RKO (cell line): ENCODE results near the gene LRMDA.
"Not testable (repeated sequence)": the region's sequence is repeated elsewhere in the genome, so short reads cannot be mapped to it uniquely, and the experiment has no call there.

ENCODE experiments used
- DNase-seq: peaks from one replicate; pipeline ENCODE4 v3.0.0-alpha.2; 2016; ENCODE audit warnings: low spot score

LRMDA gene

DNA sequence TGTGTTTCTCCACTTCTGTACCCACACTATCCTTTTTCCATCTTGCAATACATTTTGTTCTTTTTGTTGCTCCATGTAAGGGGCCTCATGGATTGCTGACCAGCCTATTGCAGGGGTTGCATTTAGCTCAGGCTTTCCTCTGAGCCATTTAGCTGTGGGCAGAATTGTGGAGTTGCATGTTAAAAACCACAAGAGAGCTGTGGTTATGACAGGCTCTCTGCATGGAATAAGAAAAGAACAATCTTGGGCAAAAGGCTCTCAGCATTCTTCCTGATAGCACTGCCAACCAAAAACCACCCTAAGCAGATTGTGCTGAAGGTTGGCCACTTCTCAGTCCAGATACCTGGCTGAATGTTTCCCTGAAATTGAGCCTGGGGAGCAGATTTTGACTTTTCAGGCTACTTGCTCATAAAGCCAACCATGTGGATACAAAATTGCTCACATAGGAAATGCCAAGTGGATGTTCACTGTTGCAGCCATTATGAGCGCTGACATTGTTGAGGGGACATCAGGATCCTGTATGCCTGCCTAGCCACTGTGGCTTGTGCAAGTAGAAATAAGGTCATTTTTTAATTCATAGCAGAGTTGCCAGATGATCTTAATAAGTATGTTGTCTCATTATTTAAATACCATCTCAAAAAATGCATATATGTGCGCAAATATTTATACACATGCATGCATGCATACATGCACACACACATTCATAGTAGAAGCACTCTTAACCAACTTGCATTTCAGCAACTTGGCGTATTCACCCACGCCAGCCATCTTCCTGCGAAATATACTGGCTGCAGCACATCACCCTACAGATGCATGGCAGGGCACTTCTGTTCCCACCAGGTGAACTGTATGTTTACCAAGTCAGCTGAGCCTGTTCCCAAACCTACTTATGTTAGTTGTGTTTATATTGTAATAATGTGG is 695.4 kb downstream of the LRMDA start:
- no peak for DNase-seq

DNA sequence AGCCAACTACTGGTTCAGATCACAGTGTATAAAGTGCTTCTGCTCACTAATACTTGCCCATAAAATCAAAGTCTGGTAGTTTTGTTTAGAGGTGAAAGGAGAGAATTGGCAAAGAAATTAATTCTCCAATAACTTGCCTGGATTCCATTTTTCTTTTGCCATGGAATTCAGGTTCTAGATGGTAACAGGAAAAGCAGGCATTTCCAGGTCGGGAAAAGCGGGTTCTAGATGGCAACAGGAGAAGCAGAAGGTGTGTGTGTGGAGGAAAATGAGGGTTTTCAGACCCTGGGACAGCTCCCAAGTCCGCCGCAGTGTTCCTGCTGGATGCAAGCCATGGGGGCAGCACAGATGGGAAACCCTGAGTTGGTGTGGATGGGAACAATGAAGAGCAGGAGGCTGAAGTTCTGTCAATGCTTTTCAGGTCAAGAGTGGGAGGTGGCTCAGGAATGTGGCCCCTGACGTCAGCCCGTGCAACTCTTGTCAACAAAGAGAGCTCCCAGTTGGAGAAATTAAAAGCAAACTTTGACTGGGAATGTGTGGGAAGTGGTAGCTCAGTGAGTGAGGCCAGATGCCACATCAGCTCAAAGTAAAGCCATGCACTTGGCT is 696.7 kb downstream of the LRMDA start:
- DNase-seq, result no peak

DNA sequence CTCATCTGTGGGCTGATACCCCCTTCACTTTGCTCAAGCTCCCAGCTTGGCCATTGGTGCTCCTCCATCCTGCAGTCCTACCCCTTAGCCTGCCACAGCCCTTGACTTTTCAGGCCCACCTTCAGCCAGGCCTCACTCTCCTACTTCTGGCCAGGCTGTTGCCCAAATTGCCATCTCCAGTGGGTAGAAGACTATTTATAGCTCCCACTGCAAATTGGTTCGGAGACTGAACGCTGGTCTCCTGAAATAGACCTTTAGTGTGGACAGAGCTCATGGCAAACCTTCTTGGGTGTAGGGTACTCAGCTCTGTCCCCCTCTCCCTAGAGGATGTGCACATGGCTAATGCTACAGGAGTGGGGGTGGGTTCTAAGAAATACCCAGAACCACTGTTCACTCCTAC is 697.8 kb downstream of the LRMDA start:
- DNase-seq, result no peak

DNA sequence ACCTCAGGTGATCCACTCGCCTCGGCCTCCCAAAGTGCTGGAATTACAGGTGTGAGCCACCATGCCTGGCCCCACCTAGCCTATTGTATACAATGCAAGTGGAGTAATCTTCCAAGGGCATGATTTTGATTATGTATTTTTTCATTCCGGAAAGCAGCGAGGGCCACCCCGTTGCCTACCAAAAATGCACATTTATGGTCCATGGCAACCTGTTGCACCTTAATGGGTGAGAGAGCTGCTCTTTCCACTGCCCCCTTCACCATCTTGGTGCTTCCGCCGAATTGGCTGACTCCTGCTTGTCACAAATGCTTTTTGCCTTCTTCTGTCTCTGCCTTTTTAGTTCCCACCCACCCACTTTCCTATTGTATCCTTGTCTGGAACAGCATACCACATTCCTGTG is 699.5 kb downstream of the LRMDA start:
- DNase-seq, result no peak

DNA sequence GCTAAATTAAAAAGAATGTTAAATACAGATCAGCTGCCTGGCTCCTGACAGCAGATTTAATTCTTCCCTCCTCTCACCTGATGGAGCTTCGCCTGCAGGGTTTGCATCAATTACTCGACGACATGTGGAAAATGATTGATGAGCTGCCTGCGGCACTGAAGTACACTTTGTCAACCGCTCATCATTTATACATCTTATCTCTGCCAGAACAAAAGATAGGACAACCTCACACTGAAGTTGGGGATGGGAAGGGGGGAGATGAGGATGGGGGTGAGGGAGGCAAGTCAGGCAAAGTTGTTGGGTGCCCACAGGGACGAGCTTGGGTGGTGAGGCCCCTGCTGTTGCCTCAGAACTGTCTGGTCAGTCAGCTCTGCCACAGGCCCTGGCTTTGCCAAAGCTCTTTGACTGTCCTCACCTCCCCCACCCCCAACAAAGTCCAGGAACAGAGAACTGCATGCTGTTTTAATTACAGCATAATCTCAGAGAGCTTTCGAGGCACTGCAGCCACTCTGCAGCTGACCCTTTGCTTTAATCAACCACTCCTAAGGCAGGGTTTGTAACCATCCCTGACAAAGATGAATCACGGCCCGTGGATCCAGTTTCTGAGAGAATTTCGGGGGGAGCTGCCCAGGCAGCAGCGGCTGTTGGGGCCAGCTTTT is 702.3 kb downstream of the LRMDA start:
- DNase-seq, result no peak

DNA sequence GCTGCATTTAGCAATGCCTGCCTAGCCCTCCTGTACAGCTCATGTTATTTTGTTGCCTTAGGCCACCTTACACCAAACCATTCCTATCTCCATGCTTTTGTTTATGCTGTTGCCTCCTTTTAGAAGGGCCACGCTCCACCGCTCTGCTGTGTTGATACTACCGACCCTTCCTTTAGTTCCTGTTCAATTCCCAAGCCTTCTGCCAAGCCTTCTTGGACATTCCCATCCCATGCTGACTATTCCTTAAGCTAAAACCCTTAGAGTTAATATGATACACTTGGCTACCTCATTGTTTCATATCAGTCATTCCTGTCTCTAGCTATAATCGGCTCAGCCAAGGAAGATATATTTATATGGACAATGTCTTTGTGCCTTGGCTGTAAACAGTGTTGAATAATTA is 705.5 kb downstream of the LRMDA start:
- DNase-seq, result no peak

DNA sequence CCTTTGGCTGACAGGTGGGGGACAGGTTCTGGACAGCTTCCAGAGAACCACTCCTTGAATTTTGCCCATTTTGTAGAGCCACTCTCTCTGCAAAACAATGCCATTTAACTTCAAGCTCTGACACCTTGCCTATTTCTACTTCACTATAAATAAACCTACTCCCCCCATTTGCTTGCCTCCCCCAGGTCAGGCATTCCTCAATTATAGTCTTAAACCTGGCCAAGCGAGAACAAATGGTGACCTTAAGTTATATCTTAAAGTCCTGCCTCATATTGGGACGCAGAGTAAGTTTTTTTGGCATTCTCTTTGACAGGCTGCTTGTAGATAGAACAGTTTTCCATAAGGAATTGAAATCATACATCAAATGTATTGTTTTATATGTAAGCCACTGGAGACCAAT is 706.9 kb downstream of the LRMDA start:
- no peak for DNase-seq

DNA sequence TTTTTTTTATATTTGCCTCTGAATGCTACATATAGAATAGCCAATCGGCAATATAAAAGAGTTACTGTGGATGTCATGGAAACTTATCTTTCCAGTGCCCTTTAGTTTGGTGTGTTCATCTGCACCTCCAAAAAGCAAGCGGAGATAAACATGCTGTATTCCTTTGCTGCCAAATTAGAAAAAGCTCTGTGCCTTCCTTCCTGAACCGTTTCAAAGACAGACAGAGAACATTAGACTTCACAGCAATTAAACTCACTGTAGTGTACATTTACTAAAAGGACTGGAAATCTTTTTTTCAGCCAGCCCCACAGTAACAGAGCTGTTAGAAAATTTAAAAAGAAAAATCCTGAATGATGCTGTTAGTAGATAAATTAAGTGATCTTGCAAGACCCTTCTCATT is 707.5 kb downstream of the LRMDA start:
- no peak for DNase-seq

DNA sequence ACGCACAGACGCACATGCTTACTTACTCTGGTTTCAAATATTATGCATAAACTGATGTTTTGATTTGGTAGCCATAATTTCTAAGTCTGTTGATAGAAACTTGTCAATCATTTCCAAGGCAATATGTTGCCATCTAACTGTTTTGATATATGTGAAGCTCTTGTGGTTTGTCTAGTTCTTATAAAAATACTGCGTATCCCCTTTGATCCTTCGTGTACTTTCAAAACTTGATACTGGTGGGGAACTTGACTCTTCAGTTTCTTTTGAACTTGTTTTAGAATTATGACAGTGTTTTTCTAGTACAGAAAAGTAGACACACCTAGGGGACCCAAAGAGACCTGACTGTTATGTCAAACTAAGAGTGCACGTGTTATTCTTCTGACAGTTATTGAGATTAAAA is 708.0 kb downstream of the LRMDA start:
- no peak for DNase-seq

DNA sequence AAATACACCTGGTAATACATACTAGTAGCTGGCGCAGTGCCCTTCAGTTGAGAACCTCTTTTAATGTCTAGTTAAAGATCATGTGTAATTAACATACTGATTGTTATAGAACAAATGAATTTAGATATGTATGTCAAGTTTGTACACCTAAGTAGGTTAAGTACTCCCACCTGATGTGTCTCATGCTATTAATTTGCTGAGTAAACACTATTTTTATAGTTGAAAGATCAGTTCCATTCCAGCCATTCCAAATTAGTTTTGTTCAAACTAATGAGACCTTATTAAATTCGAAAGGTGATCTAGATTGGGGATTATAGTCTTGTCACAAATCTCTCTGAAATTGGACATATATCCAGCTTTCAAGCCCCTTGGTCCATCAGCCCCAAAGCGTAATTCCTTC is 710.0 kb downstream of the LRMDA start:
- no peak for DNase-seq

DNA sequence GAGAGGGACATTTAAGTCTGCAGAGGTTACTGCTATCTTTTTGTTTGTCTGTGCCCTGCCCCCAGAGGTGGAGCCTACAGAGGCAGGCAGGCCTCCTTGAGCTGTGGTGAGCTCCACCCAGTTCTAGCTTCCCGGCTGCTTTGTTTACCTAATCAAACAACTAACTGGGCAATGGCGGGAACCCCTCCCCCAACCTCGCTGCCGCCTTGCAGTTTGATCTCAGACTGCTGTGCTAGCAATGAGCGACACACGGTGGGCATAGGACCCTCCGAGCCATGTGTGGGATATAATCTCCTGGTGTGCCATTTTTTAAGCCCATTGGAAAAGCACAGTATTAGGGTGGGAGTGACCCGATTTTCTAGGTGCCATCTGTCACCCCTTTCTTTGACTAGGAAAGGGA is 716.8 kb downstream of the LRMDA start:
- not testable (repeated sequence) for DNase-seq

DNA sequence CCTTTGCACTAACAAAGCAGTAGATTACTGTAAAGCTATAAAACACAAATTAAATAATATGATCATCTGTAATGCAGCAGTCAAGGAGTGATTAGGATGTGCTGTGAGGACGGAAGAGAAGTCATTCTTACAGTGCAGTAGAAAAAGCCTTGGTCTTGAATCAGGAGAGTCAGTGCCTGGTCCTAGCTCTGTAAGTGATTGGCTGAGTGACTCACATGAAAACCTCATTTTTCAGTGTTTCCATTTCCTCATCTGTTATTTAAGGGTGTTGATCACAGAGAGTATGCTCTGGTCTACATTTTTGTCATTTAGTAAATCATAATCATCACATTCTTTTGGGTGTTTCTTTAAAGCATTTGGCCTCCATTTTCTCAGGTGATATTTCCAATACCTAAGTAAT is 717.8 kb downstream of the LRMDA start:
- peak; percentile 9 for DNase-seq

DNA sequence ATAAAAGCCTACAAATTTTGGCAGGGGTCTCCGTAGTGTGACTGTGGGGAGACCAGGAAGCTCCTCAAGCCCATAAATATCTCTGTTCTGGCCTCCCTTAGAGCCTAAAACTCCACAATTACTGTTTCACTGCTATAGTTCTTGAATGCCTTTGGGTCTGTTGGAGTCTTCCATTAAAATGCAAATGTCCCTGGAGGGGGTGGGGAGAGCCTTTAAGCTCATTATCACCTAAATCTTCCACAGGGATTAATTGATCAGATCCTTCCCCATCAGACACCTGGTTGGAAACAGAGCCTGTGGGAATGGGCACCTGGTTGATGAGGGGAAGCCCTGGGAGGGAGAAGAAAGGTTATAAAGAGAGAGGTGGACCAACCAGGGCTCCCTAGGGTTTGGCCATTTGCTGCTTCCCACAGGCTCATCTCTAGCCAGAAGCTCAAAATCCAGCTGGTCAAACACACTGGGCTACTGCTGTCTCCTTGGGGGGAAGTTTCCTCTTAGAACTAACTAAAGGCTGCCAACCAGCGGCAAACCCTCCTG is 718.2 kb downstream of the LRMDA start:
- DNase-seq, result no peak

DNA sequence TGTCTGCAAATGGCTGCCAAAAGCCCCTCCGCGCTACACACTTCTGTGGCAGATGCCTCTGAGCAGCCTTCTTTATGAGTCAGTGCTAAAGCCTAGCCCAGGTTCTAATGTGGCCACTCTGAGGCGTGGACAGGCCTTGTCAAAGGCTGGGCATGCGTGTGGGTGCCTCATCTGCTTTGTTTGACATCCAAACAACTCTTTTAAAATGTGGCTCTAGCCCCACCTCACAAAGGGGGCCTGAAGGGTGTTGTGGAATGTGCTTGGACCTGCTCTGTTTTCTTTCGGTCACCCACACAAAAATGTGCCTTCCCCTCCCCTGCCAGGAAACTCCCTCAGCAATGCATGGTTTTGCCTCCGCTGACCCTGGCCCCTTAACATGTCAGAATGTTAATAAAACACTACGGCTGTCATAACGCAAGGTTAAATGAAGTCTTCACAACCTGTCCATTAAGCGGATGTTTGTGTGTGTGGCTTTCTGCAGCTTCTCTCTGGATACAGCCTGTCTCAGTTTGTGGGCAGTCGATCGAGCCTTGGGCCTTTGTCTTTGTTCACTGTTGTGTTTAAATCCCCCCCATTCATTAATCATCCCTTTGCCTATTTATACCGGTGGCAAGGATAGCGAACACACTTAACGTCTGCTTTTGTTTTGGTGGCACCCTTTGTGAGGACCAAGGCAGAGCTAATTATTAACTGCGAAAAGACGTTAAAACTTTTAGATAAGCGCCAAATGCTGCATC is 718.9 kb downstream of the LRMDA start:
- DNase-seq, result no peak

DNA sequence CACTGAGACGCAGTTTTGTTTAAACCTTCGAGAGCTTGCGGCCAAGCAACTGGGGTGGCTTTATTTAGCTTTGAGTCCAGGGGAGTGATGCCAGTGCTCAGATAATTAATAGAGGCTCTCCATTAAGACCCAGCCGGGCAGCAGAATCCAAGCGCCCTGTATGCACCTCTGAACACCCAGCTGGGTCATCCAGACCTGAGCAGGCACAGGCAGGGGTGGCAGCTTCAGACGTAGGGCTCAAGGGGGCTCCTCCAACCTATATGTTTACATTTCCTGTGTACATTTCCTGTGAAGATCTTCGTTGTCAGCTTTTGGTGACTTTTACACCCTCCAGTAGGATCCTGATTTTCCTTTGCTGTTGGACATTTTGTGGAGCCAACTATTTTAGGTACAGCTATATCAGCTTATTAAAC is 719.5 kb downstream of the LRMDA start:
- no peak for DNase-seq

DNA sequence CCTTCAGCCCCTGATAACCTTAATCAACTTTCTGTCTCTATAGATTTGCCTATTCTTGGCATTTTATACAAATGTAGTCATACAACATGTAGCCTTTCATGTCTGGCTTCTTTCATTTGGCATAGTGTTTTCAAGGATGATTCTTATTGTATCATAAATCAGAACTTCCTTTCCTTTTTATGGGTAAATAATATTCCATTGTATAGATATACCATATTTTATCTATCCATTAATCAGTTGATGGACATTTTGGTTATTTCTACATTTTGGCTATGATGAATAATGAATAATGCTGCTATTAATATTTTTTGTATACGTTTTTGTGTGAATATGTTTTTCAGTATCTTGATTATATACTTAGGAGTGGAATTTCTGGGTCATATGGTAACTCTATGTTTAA is 720.8 kb downstream of the LRMDA start:
- no peak for DNase-seq

DNA sequence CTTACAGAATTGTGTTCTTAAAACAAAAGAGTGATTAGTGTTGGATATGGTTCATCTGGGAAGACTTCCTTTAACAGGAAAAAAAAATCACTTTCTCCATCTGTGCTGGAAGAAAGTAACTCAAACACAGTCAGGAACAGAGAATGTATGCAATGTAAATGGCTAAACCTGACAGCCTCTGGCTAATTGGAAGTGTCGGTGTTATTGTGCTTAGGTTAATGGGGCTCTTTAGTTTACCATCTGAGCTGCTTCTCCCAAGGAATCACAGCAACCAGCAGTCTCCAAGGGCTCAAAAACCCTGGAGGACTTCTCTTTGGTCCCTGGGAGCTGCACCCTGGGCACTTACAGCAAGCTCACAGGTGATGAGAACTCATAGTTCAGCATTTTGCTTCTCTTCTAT is 724.5 kb downstream of the LRMDA start:
- no peak for DNase-seq

DNA sequence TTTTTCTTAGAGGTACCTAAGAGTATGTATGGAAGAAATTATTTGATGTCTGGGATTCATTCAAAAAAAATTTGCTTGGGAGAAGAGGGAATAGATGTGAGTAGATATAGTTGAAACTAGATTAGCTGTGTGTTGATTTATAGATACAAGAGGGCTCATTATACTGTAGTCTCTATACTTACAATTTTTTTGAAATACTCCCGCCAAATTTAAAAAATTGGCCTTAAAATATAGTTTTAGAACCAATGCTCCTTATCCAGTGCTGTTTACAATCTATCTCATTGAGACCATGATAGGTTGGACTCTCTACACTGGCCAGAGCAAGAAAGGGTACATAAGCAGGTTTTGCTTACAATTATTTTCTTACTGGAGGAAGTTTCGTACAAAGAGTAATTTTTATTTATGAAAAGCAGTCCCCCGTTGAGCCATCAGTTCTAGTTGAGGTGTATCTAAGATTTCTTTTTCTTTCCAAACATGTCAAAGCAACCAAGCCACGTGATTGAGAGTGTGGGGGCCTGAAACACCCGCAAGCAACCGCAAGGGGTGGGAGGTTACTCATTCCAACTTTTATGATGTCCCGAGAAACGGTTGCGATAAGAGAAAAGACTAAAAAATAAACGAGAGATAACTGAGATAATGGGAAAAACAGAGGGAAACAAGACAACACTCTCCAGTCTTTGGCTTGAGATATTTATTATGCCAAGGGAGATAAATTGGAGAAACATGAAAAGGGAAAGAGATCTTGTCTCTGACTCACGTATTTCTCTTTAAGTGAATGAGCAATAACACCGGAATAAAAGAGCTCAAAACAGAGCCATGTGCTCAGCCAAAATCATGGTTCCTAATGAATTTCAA is 729.2 kb downstream of the LRMDA start:
- no peak for DNase-seq

DNA sequence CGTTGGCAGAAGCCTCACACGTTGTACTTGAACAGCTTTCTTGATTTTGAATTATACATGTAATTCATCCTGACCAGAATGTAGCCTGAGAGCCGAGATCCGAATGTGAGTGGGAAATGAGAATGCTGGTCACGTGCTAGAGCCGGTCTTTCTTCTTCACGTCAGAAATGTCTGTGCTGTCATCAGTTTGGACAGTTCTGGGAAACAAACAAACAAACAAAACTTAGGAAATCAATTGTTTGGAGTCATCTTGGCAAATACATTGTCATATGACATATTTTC is 729.8 kb downstream of the LRMDA start:
- DNase-seq, result no peak

DNA sequence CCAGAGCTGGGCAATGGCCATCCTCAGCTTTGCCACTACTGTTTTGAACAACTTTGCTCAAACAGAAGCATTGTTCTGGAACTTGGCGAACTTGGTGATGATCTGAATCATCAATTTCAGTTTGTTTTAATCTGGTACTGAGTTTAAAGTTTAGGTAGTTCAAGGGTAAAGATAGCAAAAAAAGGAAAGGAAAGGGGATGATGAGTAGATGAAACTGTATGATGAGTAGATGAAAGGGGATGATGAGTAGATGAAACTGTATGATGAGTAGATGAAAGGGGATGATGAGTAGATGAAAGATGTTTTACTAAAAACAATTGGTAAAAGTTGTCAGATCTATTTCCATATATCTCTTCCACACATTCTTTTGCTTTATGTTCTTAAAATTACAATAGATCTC is 737.0 kb downstream of the LRMDA start:
- DNase-seq, result no peak

DNA sequence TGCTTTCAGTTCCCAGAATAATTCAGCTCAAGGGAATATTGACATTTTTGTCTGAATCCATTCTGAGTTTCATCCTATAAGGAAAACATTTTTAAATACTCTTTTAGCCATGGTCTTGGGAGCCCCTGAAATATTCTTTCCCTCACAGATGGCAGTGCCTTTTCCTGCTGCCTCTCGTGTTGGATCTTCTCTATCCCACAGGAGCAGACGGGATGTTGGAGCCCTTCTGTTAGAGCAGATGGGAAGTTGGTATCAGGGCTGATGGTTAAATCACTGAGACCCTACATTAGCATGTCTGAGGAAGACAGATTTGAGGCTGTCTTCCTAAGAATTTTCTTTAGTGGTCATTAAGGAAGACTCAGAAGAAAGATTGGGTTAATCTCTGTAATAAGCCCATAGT is 737.8 kb downstream of the LRMDA start:
- no peak for DNase-seq

DNA sequence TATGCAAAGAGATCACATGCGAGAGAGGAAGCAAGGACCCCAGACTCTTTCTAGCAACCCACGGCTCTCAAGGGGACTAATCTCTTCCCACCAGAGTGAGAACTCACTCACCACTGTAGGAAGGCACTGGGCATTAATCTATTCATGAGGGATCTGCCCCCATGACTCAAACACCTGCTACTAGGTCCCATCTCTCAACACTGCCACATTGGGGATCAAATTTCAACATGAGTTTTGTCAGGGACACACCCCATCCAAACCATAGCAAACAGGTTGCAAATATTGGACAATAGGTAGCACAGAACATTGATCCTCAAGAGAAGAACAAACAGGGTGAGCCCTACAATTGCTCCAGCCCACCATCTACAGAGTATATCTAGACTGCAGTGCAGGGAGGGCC is 740.6 kb downstream of the LRMDA start:
- no peak for DNase-seq
